NK-92 treated with Interleukin-12 subunit alpha and Interleukin-12 subunit beta, amount 100 ng/mL, for 24 hours (cell line): ENCODE measurements around the gene SDK1.
"Not testable (repeated sequence)": the region's sequence is repeated elsewhere in the genome, so short reads cannot be mapped to it uniquely, and the experiment has no call there.

ENCODE experiments used
- DNase-seq: peaks from one replicate; lab custom pipeline; 2025; lab: John Stamatoyannopoulos, UW

The SDK1 gene

DNA sequence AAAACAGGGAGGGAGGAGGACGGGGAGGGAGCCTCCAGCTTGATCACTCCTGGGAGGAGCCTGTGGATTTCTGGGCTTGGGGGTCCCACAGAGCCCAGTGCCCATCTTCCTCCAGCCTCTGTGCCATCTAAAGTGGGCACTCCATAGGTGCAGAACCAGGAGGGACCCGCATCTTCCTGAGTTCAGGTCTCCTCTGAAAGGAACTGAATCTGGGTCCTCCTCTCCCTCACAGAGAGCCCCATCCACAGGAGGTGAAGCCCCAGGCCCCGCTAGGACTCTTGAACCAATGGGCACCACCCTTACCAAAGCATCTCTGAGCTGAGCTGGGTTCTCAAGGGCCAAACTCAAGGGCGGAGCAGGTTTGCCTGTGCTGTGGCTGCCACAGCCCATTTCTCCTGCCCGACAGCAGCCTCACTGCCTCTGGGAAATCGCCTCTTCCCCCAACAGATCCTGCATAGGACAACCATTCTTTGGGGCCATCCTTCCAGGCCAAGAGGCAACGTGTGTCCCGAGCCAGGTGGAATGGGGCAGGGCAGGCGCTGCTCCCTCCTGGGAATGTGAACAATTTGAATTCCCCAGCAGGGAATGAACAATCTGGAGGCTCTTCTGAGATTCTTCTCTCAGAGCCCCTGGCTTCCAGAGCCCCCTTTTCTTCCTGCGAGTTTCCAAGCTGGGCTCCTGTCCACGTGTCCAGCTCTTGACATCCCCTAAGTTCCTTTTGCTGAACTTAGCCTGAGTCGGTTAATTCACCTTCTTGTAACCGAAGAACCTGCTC is 970.1 kb downstream of the SDK1 start:
- DNase-seq: no peak

DNA sequence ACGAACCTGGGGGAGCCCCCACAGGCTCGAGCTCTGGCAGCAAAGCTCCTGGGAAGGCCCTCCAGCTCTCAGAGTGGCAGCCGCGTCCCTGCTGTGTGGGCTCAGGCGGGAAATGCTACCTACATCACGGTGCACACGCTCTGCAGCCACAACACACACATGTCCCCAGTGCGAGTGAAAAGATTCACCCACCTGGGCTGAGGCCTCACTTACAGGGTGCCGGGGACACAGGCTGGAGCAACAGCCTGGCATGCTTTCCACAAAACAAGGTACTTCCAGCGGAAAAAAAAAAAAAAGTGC is 970.6 kb downstream of the SDK1 start:
- DNase-seq: no peak

DNA sequence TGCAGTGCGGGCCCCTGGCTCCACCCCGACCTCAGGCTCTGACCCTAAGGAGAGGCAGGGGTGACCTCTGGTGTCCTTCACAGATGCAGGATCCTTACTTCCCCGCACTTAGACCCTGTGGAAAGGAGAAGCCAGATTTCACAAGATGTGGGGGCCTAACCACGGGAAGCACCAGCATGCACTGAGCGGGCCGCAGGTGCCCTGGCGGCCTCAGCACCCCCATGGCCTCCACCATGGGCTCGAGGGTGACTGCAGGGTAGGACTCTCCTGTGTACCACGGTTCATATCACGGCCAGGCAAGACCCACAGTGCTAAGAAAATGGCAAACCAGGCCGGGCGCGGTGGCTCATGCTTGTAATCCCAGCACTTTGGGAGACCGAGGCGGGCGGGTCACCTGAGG is 971.1 kb downstream of the SDK1 start:
- no peak for DNase-seq

- DNase-seq: no peak
Measured at GRCh38 chr7:4273566-4274230, 972.6 kb downstream of the SDK1 start.

- DNase-seq: no peak
Measured at GRCh38 chr7:4274286-4274685, 973.2 kb downstream of the SDK1 start.

- DNase-seq: no peak
Measured at GRCh38 chr7:4277936-4278335, 976.9 kb downstream of the SDK1 start.

DNA sequence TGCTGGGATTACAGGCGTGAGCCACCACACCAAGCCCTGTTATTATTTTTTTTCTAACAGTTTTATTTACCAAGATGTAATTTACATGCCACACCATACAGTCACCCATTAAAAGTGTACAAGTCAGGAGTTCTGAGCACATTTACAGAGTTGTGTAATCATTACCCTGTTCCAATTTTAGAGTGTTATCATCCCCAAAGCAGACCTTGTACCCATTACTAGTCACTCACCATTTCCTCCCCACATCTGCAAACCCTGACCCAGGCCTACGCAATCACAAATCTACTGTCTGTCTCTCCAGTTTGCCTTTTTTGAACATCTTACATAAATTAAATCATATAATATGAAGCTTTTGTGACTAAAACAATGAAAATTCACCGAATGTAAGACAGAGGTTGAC is 978.2 kb downstream of the SDK1 start:
- no peak for DNase-seq

GRCh38 chr7:4281231-4281993 is 980.4 kb downstream of the SDK1 start:
- DNase-seq: no peak

- no peak for DNase-seq
Measured at GRCh38 chr7:4282434-4283223, 981.6 kb downstream of the SDK1 start.

DNA sequence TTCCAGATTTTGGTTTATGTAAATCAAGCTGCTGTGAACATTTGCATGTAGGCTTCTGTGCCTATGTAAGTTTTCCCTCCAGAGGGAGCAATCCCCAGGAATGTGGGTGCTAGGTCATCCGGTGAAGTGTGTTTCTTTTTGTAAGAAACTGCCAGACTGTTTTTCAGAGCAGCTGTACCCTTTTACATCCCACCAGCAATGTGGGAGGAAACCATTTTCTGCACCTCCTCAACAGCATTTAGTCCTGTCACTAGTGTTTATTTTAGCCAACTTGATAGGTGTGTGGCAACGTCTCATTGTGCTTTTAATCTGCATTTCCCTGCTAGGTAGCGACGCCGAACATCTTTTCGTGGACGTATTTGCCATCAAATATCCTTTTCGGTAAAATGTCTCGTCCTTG is 985.3 kb downstream of the SDK1 start:
- no peak for DNase-seq

DNA sequence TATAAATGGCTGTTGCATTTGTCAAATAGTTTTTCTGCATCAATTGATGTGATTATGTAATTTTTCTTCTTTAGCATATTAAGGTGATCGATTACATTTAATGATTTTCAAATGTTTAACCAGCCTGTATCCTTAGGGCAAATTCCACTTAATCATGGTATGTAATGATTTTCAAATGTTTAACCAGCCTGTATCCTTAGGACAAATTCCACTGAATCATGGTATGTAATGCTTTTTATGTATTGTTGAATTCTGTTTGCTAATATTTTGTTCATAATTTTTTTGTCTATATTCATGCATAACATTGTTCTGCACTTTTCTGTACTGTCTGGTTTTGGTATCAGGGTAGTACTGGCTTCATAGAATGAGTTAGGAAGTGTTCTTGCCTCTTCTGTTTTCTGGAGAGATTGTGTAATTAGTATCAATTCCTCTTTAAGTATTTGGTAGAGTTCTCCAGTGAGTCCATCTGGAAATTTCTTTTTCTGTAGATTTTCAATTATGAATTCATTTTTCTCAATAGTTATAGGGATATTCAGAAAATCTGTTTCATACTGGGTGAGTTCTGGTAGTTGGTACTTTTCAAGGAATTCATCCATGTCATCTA is 987.8 kb downstream of the SDK1 start:
- no peak for DNase-seq

DNA sequence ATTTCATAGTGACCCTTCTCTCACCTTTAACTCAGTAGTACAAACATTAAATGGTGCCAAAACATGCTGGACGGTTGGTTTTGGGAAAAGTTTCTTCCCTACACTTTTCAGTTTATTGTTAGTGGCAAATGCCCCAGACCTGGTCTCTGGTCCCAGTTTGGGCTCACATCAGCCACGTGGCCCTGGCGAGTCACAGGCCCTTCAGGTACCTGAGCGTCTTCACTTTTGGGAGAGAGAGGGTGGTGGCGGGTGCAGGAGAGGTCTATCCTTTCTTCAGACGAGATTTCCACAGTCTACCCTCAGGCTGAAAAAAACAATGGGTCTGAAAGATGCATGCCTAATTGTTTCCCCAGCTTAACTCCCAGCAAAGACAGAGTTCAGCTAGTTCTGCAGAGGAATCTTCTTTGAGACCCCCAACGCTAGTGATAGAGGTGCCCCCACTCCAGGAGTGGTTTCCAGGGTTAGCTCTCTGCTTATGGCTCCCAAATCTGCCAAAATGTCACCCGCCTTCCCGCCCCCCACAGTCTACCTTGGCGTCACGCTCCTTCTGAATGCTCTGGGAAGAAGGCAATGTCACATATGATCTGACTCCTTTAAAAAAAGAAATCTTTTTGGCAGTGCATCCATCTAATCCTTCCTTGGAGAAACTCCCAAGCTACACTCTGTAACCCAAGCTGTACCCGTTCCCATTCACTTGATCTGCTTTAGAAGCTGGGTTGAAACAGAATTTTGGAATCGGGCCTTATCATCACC is 996.3 kb downstream of the SDK1 start:
- no peak for DNase-seq

GRCh38 chr7:4297918-4298219 is 996.8 kb downstream of the SDK1 start:
- DNase-seq: no peak

DNA sequence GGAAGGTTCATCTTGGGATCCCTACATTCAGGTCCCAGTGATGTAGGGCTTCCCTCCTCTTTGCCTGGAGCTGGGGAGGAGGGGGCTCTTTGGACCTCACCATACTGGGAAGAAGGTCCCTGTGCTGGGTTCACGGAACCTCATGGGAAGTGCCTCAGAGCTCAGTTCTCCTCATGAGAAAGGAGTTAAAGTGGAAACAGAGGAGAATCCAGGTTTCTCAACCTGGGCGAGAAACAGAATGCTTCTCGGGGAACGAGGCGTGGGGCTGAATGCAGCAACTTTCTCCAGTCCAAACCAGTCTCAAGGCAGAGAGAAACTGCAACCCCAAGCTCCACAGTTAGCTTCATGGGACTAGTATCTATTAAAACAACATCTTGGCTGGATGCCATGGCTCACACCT is 998.4 kb downstream of the SDK1 start:
- DNase-seq: no peak

DNA sequence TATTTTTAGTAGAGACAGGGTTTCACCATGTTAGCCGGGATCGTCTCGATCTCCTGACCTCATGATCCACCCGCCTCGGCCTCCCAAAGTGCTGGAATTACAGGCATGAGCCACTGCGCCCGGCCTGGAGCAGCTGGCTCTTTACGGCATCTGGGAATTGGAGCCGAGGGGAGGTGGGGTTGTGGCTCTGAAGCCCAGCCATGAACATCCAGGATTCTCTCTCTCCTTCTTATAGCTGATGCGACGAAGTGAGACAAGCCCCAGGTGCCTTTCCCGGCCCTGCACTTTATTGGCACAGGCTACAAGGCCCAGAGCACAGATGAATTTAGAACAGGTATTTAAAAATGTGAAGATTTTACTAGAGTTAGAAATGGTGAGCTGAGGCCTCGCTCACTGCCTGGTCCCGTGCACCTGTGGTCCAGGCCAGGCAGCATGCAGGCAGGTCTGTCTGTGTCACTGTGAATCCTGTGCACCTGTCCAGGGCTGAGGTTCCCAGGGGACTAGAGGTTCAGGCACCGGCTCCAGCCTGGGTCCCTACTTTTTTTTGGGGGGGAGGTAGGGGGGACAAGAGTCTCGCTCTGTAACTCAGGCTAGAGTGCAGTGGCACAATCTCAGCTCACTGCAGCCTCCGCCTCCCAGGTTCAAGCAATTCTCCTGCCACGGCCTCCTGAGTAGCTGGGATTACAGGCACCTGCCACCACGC is 1001.3 kb downstream of the SDK1 start:
- DNase-seq: no peak

DNA sequence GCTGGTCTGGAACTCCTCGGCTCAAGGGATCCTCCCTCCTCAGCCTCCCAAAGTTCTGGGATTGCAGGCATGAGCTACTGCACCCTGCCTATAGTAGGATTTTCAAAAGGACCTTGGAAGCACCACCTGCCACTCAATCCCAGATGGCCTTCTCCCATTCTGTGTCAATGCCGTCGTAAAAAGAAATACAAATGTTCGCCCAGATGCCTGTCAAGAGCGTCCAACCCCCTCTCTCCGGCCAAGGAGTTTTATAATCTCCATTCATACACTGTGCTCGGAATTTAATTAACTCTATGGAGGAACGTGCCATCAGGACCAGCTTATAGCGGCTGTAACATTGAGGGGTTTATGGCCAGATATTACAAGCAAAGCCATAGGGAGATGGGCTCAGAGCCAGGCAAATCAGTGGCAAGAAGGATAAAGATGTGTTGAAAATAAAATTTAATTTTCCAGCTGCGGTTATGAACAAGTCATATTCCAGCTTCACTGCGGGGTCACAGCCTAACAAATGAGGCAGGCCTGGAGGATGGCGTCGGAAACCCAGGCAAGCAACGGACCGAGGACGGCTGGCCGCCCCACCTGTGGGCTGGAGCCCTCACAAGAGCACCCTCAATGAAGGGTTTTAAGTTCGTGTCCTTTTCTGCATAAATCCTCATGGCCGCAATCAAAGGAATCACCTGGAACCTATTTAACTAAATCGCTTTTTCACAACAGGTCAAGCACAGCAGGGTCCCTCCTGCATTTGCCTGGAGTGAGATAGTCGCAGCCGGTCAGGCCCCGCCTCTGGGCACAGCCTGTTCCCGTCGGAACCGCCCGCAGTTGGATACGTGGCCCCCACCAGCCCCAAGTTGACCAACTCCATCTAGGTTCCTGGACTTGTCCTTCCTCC is 1006.5 kb downstream of the SDK1 start:
- DNase-seq: no peak

GRCh38 chr7:4308205-4308590 is 1007.1 kb downstream of the SDK1 start:
- DNase-seq: no peak

GRCh38 chr7:4313911-4314310 is 1012.9 kb downstream of the SDK1 start:
- DNase-seq: not testable (repeated sequence)

GRCh38 chr7:4314316-4314715 is 1013.3 kb downstream of the SDK1 start:
- DNase-seq: not testable (repeated sequence)
